HUDEP-2 (cell line): ENCODE measurements around the gene ENO2.

Source experiments
- DNase-seq, 76 experiments: peaks; one replicate each; lab custom pipeline; 2025; ENCODE audit not compliant: unreplicated experiment in 76 of 76; lab: John Stamatoyannopoulos, UW

Gene ENO2

DNA sequence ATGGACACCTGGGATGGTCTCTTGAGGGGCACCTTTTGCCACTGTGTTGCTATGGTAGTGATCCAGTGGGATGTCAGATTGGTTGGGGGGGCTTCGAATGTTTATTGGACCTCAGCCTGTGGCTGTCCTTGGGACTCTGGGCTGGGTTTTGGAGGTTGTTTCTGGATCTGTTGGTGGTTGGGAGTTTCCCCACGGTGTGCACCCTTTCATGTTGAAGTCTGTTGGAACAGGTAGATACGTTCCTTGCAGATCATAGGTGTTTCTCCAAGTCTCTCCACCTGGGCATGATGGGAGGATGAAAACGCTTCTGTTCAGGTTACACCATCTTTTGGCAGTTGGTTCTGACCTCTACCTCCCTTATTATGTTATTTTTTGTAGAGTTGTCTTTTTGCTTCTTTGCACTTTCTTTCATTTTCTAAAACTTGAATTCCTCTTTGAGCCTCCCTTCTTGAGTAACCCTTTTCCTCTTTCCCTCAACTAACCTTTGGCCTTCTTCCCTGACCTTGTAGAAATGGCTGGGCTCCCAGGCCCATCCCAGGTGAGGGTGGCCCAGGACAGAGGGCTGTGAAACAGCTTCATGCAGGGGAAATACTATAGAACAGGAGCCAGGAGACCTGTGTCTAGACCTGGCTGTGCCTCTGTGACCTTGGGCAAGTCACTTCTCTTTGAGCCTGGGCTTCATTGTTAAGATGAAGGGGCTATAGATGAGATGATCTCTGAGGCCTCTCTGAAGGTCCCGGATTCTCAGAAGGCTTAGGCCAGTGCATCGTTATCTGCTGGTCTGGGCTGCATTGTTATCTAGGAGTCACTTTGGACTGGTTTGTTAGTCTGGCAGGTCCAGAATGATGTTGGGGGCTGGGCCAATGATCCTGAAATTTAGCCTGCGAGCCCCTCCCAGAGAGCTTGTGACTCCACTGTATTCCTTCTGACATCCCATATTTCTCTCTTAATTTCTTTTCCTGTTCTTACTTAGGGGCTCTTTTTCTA lies 15.4 kb downstream of the ENO2 start:
- DNase-seq = peak in 54 of 76 experiments; percentile 7 to 72 (median 40)

DNA sequence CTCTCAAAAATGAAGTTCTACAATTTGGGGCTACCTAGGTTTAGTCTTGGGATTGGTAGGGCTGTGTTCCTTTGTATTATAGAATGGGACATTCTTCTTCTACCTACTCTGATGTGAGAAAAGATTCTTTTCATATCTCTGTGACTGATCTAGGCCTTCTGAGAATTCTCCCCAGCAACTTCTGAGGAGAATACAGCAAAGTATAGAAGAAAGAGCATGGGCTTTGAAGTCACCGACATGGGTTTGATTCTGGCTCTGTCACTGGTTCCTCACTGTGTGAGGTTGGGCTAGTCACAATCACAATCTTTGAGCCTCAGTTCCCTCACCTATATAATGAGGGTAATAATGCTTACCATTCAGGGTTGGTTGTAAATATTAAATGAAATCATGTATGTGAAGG lies 18.4 kb downstream of the ENO2 start:
- peak in 1 of 76 experiments; percentile 14 for DNase-seq

GRCh38 chr12:6934110-6934509 lies 19.7 kb downstream of the ENO2 start:
- no peak for DNase-seq

GRCh38 chr12:6935371-6936193 lies 21.2 kb downstream of the ENO2 start:
- no peak for DNase-seq

GRCh38 chr12:6936194-6936635 lies 21.8 kb downstream of the ENO2 start:
- DNase-seq = no peak

- peak in 2 of 76 experiments; percentile 18 to 28 for DNase-seq
Observed at GRCh38 chr12:6936636-6937480, 22.5 kb downstream of the ENO2 start.

DNA sequence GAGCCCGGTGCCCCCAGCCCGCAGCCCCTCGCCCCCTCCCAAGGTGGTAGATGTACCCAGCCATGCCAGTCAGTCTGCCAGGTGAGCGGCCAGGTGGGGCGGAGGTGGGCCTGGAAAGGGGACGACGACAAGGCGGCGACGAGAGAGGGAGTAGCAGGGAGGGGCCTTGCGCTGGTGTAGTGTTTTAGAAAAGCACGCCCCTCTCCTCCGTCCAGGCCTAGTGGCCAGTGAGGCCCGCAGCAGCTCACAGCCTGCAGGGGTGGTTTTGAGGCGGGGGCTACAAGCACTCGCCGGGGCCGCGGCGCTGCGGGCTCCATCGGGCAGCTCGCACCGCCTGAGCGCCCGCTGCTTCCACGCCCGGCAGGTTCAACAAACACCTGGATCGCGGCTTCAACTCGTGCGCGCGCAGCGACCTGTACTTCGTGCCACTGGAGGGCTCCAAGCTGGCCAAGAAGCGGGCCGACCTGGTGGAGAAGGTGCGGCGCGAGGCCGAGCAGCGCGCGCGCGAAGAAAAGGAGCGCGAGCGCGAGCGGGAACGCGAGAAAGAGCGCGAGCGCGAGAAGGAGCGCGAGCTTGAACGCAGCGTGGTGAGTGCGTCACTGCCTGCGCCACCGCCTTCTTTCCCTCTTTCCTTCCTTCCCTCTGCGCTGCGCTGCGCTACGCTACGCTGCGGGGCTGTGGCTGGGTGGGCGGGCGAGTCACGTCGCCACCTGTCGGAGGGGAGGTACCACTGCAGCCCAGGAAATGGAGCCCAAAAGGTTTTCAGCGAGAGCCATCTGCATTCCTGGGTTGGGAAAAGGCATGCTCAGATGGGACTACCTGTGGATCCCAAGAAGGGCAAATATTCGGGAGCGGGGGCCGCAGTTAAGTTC lies 23.3 kb downstream of the ENO2 start:
- peak in 74 of 76 experiments; percentile 42 to 93 (median 85) for DNase-seq

- no peak for DNase-seq
Observed at GRCh38 chr12:6938353-6939190, 24.2 kb downstream of the ENO2 start.

DNA sequence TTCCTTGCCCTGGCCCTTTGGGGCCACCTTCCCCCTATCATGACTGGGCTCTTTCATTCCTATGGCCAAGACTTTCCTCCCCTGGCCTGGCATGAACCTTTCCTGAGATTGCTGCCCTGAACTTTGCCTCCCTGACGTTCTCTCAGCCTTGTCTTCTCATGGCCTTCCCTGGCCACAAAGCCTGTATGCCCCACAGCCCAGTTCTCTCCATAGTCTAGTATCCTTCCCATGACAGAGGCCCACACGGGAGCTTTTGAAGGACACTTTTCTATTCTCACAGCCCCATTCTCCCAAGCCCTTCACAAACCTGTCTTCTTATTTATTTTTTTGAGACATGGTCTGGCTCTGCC lies 24.8 kb downstream of the ENO2 start:
- DNase-seq = no peak

DNA sequence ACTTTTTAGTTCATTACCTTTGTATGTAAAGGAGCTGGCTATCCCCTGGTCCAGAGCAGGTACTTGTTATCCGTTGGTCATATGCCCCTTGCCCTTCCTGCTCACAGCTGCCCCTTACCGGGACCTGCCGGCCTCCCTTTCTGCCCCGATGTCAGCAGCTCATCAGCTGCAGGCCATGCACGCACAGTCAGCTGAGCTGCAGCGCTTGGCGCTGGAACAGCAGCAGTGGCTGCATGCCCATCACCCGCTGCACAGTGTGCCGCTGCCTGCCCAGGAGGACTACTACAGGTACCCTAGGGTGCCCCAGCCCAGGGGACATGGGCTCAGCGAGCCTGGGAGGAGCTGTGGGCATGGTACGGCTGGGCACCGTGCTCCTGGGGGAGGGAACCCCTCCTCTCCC lies 26.9 kb downstream of the ENO2 start:
- DNase-seq = no peak

- DNase-seq = no peak
Observed at GRCh38 chr12:6941782-6942181, 27.4 kb downstream of the ENO2 start.

- DNase-seq = no peak
Observed at GRCh38 chr12:6942331-6942665, 27.9 kb downstream of the ENO2 start.

DNA sequence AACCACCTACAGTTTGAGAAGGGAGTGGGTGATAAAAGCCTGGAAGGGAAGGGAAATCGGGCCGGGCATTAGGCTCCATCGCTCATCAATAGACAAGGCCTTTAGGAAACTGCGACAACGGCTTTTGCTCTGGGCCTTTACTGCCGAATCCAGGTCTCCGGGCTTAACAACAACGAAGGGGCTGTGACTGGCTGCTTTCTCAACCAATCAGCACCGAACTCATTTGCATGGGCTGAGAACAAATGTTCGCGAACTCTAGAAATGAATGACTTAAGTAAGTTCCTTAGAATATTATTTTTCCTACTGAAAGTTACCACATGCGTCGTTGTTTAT lies 29.0 kb downstream of the ENO2 start:
- DNase-seq = peak in 72 of 76 experiments; percentile 14 to 92 (median 71)

DNA sequence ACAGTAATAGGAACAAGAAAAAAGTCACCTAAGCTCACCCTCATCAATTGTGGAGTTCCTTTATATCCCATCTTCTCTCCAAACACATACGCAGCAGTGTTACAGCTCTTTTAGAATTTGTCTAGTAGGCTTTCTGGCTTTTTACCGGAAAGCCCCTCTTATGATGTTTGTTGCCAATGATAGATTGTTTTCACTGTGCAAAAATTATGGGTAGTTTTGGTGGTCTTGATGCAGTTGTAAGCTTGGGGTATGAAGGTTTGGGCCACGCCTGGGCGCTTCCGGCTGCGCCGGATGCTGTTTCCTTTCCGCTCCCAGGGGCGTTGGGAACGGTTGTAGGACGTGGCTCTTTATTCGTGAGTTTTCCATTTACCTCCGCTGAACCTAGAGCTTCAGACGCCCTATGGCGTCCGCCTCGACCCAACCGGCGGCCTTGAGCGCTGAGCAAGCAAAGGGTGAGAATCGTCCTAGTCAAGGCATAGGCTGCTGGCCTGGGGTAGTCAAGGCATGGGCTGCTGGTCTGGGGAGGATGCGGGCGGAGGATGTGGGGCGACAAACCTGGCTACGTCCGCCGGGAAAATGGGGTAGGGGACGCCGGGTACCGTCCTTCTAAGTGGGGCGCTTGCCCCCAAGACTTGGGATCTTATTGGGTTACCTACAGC lies 29.5 kb downstream of the ENO2 start, which contains the start of the genes C12orf57 and RNU7-1:
Gene C12orf57 (plus strand): TSS at position 301 of the 659 bp plus-strand sequence. CDS start 100 bp downstream, at position 401.
Gene RNU7-1 (plus strand): TSS at position 95 of the 659 bp plus-strand sequence.
- peak in 75 of 76 experiments; percentile 31 to 94 (median 82) for DNase-seq

- DNase-seq = peak in 75 of 76 experiments; percentile 37 to 93 (median 84)
Observed at GRCh38 chr12:6944381-6945186, 30.2 kb downstream of the ENO2 start.

- DNase-seq = peak in 1 of 76 experiments; percentile 0
Observed at GRCh38 chr12:6945613-6946012, 31.2 kb downstream of the ENO2 start.
